Prostate gland (tissue), 2 donors: ENCODE data around the gene C2CD3. TPM values are rescaled to one million over a fixed set of nuclear protein-coding genes. Genes with fewer than 3 reads are reported as not detected.

Experiments used
- DNase-seq: peaks from one replicate; pipeline ENCODE4 v3.0.0-alpha.2; 2019; ENCODE audit warnings: low spot score
- H3K27ac ChIP-seq, 2 donors: fragments of 200-600 bp; sonication (generic); 2 replicates each; pipeline ENCODE4 v1.5.1; 2017 to 2019
- H3K27me3 ChIP-seq: fragments of 200-600 bp; sonication (generic); replicated peaks from 2 replicates; pipeline ENCODE4 v1.5.1; 2019; ENCODE audit not compliant: insufficient read depth
- H3K36me3 ChIP-seq, 2 donors: fragments of 200-600 bp; sonication (generic); 1 replicate in 1 of 2; 2 replicates in 1 of 2; pipeline versions ENCODE4 v1.5.1 to v1.8.1; 2017 to 2019
- H3K4me1 ChIP-seq: fragments of 200-600 bp; sonication (generic); replicated peaks from 2 replicates; pipeline ENCODE4 v1.5.1; 2019
- H3K4me3 ChIP-seq, 2 donors: fragments of 200-600 bp; sonication (generic); 2 replicates each; pipeline ENCODE4 v1.5.1; 2017 to 2019
- H3K9me3 ChIP-seq: fragments of 200-600 bp; sonication (generic); 2 replicates; pipeline ENCODE4 v1.5.1; 2017
- POLR2A ChIP-seq: fragments of 450-650 bp; IDR thresholded peaks from one replicate; pipeline ENCODE4 v1.6.1; 2016; ENCODE audit warnings: antibody characterized with exemption, mild to moderate bottlenecking
- POLR2AphosphoS5 ChIP-seq: sonication (generic); formaldehyde crosslinking; IDR thresholded peaks from one replicate; pipeline ENCODE4 v1.6.1; 2017; ENCODE audit warnings: antibody characterized with exemption
- WGBS: methylation state at CpG from one replicate; pipeline ENCODE4 v1.1.5; 2018; 5-methylcytosine and 5-hydroxymethylcytosine counted together
- intact Hi-C: fragments of 100-400 bp; cut with DNase I; formaldehyde crosslinking; loops from one replicate; pipeline ENCODE4 v1.14.2; 2022
- small RNA-seq, 2 donors: library from RNA; depleted of rRNA; stranded (forward); fragments of <200 nt; gene quantifications; one replicate each; pipeline ENCODE3, GENCODE V24; 2016
- total RNA-seq, 2 donors: library from RNA; depleted of rRNA; stranded (reverse); fragments of >200 nt; gene quantifications; one replicate each; pipeline ENCODE4 v1.1.0, GENCODE V29; 2016
- TF ChIP-seq, protein P1 (sequence below), 4 experiments: fragments of 200-600 bp in 2 of 4; fragments of 450-650 bp in 2 of 4; sonication (generic) in 2 of 4; IDR thresholded peaks; 1 replicate in 3 of 4; 2 replicates in 1 of 4; pipeline ENCODE4 v1.5.1; 2016 to 2019; ENCODE audit warnings: antibody characterized with exemption in 4 of 4, mild to moderate bottlenecking in 2 of 4, moderate library complexity in 2 of 4

C2CD3 gene
- total RNA-seq, 2 donors from 2014 or later, result 38.7 to 49.6 TPM

DNA sequence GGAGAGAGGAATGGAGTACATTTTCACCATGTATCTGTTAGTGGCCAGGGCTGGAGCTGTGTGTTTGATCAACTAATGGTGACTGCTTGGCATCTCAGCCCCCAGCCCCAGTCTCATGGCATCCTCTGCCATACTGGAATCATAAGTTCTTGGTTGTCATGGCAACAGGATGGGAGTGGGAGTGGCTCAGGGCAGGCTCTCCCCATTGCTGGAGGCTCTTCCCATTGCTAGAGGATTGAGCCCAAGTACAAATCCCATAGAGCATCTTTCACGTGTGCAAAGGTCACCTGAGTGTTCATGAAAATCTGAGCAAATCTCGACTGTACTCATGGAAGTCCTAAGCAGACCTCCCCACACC, 205.1 kb downstream of the C2CD3 start:
- Histone ChIP-seq H3K36me3 (no peaks in the 10 kb centered on the region), H3K4me3 (no peak overlapping the region), H3K27ac (no peak overlapping the region), H3K9me3 (no peaks in the 10 kb centered on the region), H3K4me1 (no peaks in the 10 kb centered on the region), H3K27me3 (no peaks in the 10 kb centered on the region)
- intact Hi-C loops, result loop anchor here (2.0 to 10.0 kb wide), 2 partner anchors 279 to 483 kb away; no protein-coding TSS in a partner anchor
- WGBS, result 75% methylated on average over 2 of the region's 2 CpGs
- no peak for DNase-seq
- TF ChIP-seq, protein P1, sequence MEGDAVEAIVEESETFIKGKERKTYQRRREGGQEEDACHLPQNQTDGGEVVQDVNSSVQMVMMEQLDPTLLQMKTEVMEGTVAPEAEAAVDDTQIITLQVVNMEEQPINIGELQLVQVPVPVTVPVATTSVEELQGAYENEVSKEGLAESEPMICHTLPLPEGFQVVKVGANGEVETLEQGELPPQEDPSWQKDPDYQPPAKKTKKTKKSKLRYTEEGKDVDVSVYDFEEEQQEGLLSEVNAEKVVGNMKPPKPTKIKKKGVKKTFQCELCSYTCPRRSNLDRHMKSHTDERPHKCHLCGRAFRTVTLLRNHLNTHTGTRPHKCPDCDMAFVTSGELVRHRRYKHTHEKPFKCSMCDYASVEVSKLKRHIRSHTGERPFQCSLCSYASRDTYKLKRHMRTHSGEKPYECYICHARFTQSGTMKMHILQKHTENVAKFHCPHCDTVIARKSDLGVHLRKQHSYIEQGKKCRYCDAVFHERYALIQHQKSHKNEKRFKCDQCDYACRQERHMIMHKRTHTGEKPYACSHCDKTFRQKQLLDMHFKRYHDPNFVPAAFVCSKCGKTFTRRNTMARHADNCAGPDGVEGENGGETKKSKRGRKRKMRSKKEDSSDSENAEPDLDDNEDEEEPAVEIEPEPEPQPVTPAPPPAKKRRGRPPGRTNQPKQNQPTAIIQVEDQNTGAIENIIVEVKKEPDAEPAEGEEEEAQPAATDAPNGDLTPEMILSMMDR (IDR thresholded peaks at IDR 0.05), result no peak
- TF ChIP-seq POLR2A (no peak), POLR2AphosphoS5 (no peak)

DNA sequence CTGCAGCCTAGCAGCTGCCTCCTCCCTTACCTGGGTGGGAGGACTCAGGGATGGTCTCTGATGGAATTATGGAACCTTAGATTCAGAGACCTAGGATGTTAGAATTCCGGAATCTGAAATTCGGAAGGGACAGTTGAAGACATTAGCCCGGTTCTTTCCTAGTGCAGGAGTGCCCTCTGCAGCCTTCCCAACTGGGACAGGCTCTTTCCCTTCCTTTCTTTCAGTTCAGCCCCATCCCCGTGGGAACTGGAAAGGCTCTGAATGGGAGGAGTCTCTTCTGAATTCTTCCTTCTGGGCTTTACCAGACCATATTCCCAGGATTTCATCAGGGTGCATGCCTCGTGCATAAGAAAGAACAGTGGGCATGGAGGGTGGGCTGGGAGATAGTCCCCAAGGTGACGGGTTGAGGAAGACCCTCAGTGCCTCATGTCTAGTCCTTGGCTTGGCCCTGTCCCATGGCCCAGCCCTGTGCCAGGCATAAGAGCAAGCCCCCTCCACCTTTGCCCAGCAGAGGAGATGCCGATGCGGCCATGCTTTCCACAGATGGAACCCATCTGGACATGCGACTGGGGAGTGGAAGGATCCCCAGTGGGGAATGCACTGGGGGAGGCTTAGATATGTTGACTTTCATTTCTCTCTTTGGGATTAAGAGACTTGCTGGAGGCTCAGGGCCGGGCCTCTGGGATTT, 205.6 kb downstream of the C2CD3 start:
- Histone ChIP-seq H3K36me3 (no peaks in the 10 kb centered on the region), H3K27me3 (no peaks in the 10 kb centered on the region), H3K27ac (no peak overlapping the region), H3K9me3 (no peaks in the 10 kb centered on the region), H3K4me3 (no peak overlapping the region), H3K4me1 (no peaks in the 10 kb centered on the region)
- intact Hi-C loops, result loop anchor here (2.0 to 10.0 kb wide), 2 partner anchors 280 to 484 kb away; no protein-coding TSS in a partner anchor
- no peak for TF ChIP-seq POLR2A
- TF ChIP-seq POLR2AphosphoS5, result no peak
- TF ChIP-seq, protein P1 (IDR thresholded peaks at IDR 0.05), result no peak
- DNase-seq, result no peak
- 67% methylated on average over 10 of the region's 10 CpGs for WGBS

DNA sequence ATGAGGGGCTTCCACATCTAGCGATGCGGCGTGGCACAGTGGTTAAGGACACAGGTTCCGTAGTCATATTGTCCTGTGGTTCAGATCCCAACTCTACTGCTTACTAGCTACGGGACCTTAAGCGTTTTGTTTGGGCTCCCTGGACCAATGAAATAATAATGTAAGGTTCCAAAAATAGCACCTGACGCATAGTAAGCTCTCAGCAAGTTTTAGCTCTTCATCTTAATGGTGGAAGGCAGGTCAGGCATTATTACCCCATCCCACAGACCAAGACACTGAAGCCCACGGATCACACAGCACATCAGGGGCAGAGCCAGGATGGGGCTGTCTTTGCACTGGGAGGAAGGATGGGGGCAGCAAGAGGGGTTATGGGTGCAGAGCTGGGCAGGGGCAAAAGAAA, 206.9 kb downstream of the C2CD3 start:
- DNase-seq, result no peak
- Histone ChIP-seq H3K36me3 (no peaks in the 10 kb centered on the region), H3K9me3 (no peaks in the 10 kb centered on the region), H3K4me1 (no peaks in the 10 kb centered on the region), H3K4me3 (no peak overlapping the region), H3K27me3 (no peaks in the 10 kb centered on the region), H3K27ac (no peak overlapping the region)
- 77% methylated on average over 8 of the region's 8 CpGs for WGBS
- TF ChIP-seq, protein P1 (IDR thresholded peaks at IDR 0.05), result no peak
- intact Hi-C loops, result loop anchor here (2.0 to 10.0 kb wide), 2 partner anchors 281 to 485 kb away; no protein-coding TSS in a partner anchor

Small RNA genes within 50 kb of the gene (small RNA-seq; reads per million reads assigned to genes)
- 0 reads per million in 2 donors for gene AP002392.1

Other genes starting within 250 kb of the C2CD3 start
- 1 to 10 TPM in 1 of 2 donors, under 1 TPM in 1; 0.59 to 1.9 TPM for gene DNAJB13, start 220.0 kb downstream of the C2CD3 start, total RNA-seq
- gene UCP2, start 188.2 kb downstream of the C2CD3 start, total RNA-seq, result 10 to 100 TPM; 13.6 to 23.1 TPM
- 1 to 10 TPM in 1 of 2 donors, under 1 TPM in 1; 0.55 to 6.8 TPM for gene UCP3, start 161.9 kb downstream of the C2CD3 start, total RNA-seq
- gene PPME1, start 287 bp upstream of the C2CD3 start, total RNA-seq, result 10 to 100 TPM; 41.1 to 45.7 TPM
- gene P4HA3, start 140.6 kb upstream of the C2CD3 start, total RNA-seq, result 1 to 10 TPM in 1 of 2 donors, under 1 TPM in 1; 0.80 to 1.9 TPM
- gene PGM2L1, start 227.4 kb upstream of the C2CD3 start, total RNA-seq, result 1 to 10 TPM; 3.6 to 4.3 TPM